GM23248 (cell line): ENCODE results near the gene MARCHF7. TPM values are rescaled to one million over a fixed set of nuclear protein-coding genes. Genes with fewer than 3 reads are reported as not detected.

Source experiments
- DNase-seq: peaks from one replicate; pipeline ENCODE4 v3.0.0-alpha.2; 2015
- H2AFZ ChIP-seq: fragments of 200-600 bp; sonication (generic); 2 replicates; pipeline ENCODE4 v1.6.1; 2016; ENCODE audit warnings: antibody characterized with exemption
- H3F3A ChIP-seq: fragments of 200-600 bp; sonication (generic); 2 replicates; pipeline ENCODE4 v1.6.1; 2016; ENCODE audit warnings: mild to moderate bottlenecking, antibody characterized with exemption, mixed run types; ENCODE audit not compliant: insufficient read depth
- H3K27ac ChIP-seq: fragments of 200-600 bp; sonication (generic); 2 replicates; pipeline ENCODE4 v1.5.1; 2016; ENCODE audit warnings: mild to moderate bottlenecking
- H3K27me3 ChIP-seq: fragments of 200-600 bp; sonication (generic); replicated peaks from 2 replicates; pipeline ENCODE4 v1.6.1; 2016; ENCODE audit warnings: mild to moderate bottlenecking; ENCODE audit not compliant: insufficient read depth
- H3K36me3 ChIP-seq: fragments of 200-600 bp; sonication (generic); 2 replicates; pipeline ENCODE4 v1.6.1; 2016; ENCODE audit warnings: low read depth, mild to moderate bottlenecking
- H3K4me1 ChIP-seq: fragments of 200-600 bp; sonication (generic); 2 replicates; pipeline ENCODE4 v1.6.1; 2016; ENCODE audit warnings: mild to moderate bottlenecking; ENCODE audit not compliant: insufficient read depth
- H3K4me2 ChIP-seq: fragments of 200-600 bp; sonication (generic); one replicate; pipeline ENCODE4 v1.6.1; 2016; ENCODE audit warnings: mild to moderate bottlenecking; ENCODE audit not compliant: unreplicated experiment
- H3K4me3 ChIP-seq: fragments of 200-600 bp; sonication (generic); 2 replicates; pipeline ENCODE4 v1.5.1; 2016; ENCODE audit warnings: mild to moderate bottlenecking
- H3K79me2 ChIP-seq: fragments of 200-600 bp; sonication (generic); 2 replicates; pipeline ENCODE4 v1.6.1; 2016; ENCODE audit warnings: mild to moderate bottlenecking; ENCODE audit not compliant: insufficient read depth
- H3K9ac ChIP-seq: fragments of 200-600 bp; sonication (generic); 2 replicates; pipeline ENCODE4 v1.6.1; 2016; ENCODE audit warnings: mild to moderate bottlenecking
- H3K9me2 ChIP-seq: fragments of 200-600 bp; sonication (generic); 2 replicates; pipeline ENCODE4 v1.6.1; 2016; ENCODE audit warnings: mixed run types, mild to moderate bottlenecking, moderate library complexity; ENCODE audit not compliant: insufficient read depth
- H3K9me3 ChIP-seq: fragments of 200-600 bp; sonication (generic); one replicate; pipeline ENCODE4 v1.6.1; 2017; ENCODE audit warnings: low read depth
- H4K20me1 ChIP-seq: fragments of 200-600 bp; sonication (generic); 2 replicates; pipeline ENCODE4 v1.6.0; 2016; ENCODE audit not compliant: insufficient read depth
- EZH2 ChIP-seq: fragments of 200-600 bp; sonication (generic); IDR thresholded peaks from 2 replicates; pipeline ENCODE4 v1.6.1; 2018; ENCODE audit warnings: antibody characterized with exemption, mild to moderate bottlenecking; ENCODE audit not compliant: insufficient read depth, poor library complexity, severe bottlenecking
- EZH2phosphoT487 ChIP-seq: fragments of 200-600 bp; sonication (generic); IDR thresholded peaks from 2 replicates; pipeline ENCODE4 v1.6.1; 2018; ENCODE audit warnings: antibody characterized with exemption, moderate library complexity, mild to moderate bottlenecking, low read depth; ENCODE audit not compliant: insufficient read depth
- WGBS, 2 experiments: methylation state at CpG; one replicate each; pipeline ENCODE4 v1.1.6; 2015 to 2017; ENCODE audit warnings: low lambda C conversion rate in 2 of 2, low coverage in 1 of 2; ENCODE audit errors: missing lambda C conversion rate in 2 of 2; 5-methylcytosine and 5-hydroxymethylcytosine counted together
- in situ Hi-C: fragments of 300-500 bp; cut with MboI; formaldehyde crosslinking; loops from 2 replicates; pipeline ENCODE4 v1.15.0; 2020
- polyA plus RNA-seq: library from polyadenylated mRNA; unstranded; fragments of >200 nt; fragmentation: Nextera tagmentation; extraction: Ambion mirVana; gene quantifications from 2 replicates; pipeline ENCODE4 v1.2.1, GENCODE V29; 2016
- total RNA-seq: library from RNA; depleted of rRNA; stranded (reverse); fragments of >200 nt; shearing (Covaris generic); gene quantifications from 2 replicates; pipeline ENCODE4 v1.2.3, GENCODE V29; 2014

MARCHF7 gene
- total and polyA plus RNA-seq, 2 experiments from 2014 or later, result 92.7 to 99.3 TPM

- no peak for TF ChIP-seq EZH2phosphoT487
- no peak for TF ChIP-seq EZH2
- Histone ChIP-seq H3K4me2 (no peak overlapping the region), H3K4me3 (no peak overlapping the region), H3K27ac (no peak overlapping the region), H4K20me1 (no peaks in the 10 kb centered on the region), H3K36me3 (no peaks in the 10 kb centered on the region), H3K79me2 (no peaks in the 10 kb centered on the region), H2AFZ (no peak overlapping the region), H3F3A (peaks cover 11% of the 10 kb centered on the region; the same call in 1 of the 2 replicates), H3K4me1 (peaks cover 25% of the 10 kb centered on the region), H3K9me3 (no peaks in the 10 kb centered on the region), H3K27me3 (no peaks in the 10 kb centered on the region), H3K9ac (no peak overlapping the region), H3K9me2 (no peaks in the 10 kb centered on the region)
- 96 to 100% methylated on average over 2 of the region's 2 CpGs for WGBS, 2 experiments
- in situ Hi-C loops, result no loop called here
- DNase-seq, result no peak
Measured at GRCh38 chr2:159680692-159681091, 31.6 kb upstream of the MARCHF7 start.

GRCh38 chr2:159683817-159684216 is 28.5 kb upstream of the MARCHF7 start:
- WGBS, 2 experiments, result 89 to 94% methylated on average over 1 of the region's 1 CpG
- H3K4me3 ChIP-seq, result no peak overlapping the region
- H3K27me3 ChIP-seq, result no peaks in the 10 kb centered on the region
- H3K27ac ChIP-seq, result no peak overlapping the region
- no peaks in the 10 kb centered on the region for H3K79me2 ChIP-seq
- H2AFZ ChIP-seq, result no peak overlapping the region
- H3K4me2 ChIP-seq, result peak overlapping the region; percentile 3
- H3K9ac ChIP-seq, result no peak overlapping the region
- H3K4me1 ChIP-seq, result peaks cover 25% of the 10 kb centered on the region
- no peaks in the 10 kb centered on the region for H3K36me3 ChIP-seq
- no peaks in the 10 kb centered on the region for H3K9me2 ChIP-seq
- TF ChIP-seq EZH2, result no peak
- no peak for TF ChIP-seq EZH2phosphoT487
- H4K20me1 ChIP-seq, result no peaks in the 10 kb centered on the region
- no peaks in the 10 kb centered on the region for H3K9me3 ChIP-seq
- DNase-seq, result no peak
- in situ Hi-C loops, result no loop called here
- H3F3A ChIP-seq, result peaks cover 11% of the 10 kb centered on the region; the same call in 1 of the 2 replicates

- Histone ChIP-seq H3K9me3 (no peaks in the 10 kb centered on the region), H3K27ac (no peak overlapping the region), H3K9ac (no peak overlapping the region), H3K27me3 (no peaks in the 10 kb centered on the region), H3F3A (peaks cover 11% of the 10 kb centered on the region; the same call in 1 of the 2 replicates), H3K36me3 (no peaks in the 10 kb centered on the region), H3K79me2 (no peaks in the 10 kb centered on the region), H3K9me2 (no peaks in the 10 kb centered on the region), H3K4me3 (no peak overlapping the region), H2AFZ (no peak overlapping the region), H4K20me1 (no peaks in the 10 kb centered on the region), H3K4me2 (peak overlapping the region; percentile 43), H3K4me1 (peaks cover 25% of the 10 kb centered on the region)
- peak; percentile 77 for DNase-seq
- in situ Hi-C loops, result no loop called here
- no peak for TF ChIP-seq EZH2phosphoT487
- no peak for TF ChIP-seq EZH2
Measured at GRCh38 chr2:159684796-159685195, 27.5 kb upstream of the MARCHF7 start.

GRCh38 chr2:159694500-159695040 is 17.7 kb upstream of the MARCHF7 start:
- 91 to 97% methylated on average over 1 of the region's 1 CpG for WGBS, 2 experiments
- Histone ChIP-seq H4K20me1 (no peaks in the 10 kb centered on the region), H3K4me3 (no peak overlapping the region), H2AFZ (no peak overlapping the region), H3K27ac (no peak overlapping the region), H3K79me2 (no peaks in the 10 kb centered on the region), H3K9me2 (no peaks in the 10 kb centered on the region), H3K9me3 (no peaks in the 10 kb centered on the region), H3K36me3 (no peaks in the 10 kb centered on the region), H3K27me3 (no peaks in the 10 kb centered on the region), H3K4me2 (no peak overlapping the region), H3F3A (no peaks in the 10 kb centered on the region), H3K4me1 (no peaks in the 10 kb centered on the region), H3K9ac (no peak overlapping the region)
- TF ChIP-seq EZH2 (no peak), EZH2phosphoT487 (no peak)
- in situ Hi-C loops, result no loop called here
- no peak for DNase-seq
